Measurements from ENCODE around the gene RNU1-2. TPM values are rescaled to one million over a fixed set of nuclear protein-coding genes. Genes with fewer than 3 reads are reported as not detected.

The RNU1-2 gene
- total RNA-seq, 2 experiments from 2014 or later = 4,982 to 5,937 TPM

DNA sequence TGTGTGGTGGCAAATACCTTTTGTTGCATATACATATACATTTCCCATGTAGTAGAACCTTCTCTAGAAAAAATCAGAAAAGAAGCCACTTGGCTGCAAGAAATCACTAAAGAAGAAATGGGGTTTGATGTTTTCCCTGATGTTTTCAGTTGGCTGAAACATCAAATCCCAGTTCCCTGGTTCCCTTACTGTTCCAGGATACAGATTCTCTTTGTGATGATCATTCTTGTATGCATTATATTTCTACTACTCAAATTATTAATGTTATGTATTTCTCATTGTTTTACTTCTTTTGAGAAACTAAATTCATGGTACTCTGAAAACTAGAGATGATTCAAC is 7.6 kb downstream of the RNU1-2 start:
- Mint-ChIP-seq H3K27me3 (no peaks in the 10 kb centered on the region), H3K36me3 (ENCODE audit: low read depth) (peaks cover 5% of the 10 kb centered on the region), H3K4me1 (ENCODE audit: low read depth) (peaks cover 35% of the 10 kb centered on the region), H3K27ac (no peak overlapping the region), H3K9me3 (no peaks in the 10 kb centered on the region), H3K4me3 (no peak overlapping the region)
- H3K4me1 ChIP-seq (ENCODE audit: insufficient read depth, low read length) = peaks cover 55% of the 10 kb centered on the region
- peak overlapping the region; percentile 98 to 99 for H3K27ac ChIP-seq (ENCODE audit: low read depth in 1 of 2, low read length in 2 of 2)
- intact Hi-C loops (cut with DNase I, micrococcal nuclease) = loop anchor here (5.0 to 10.0 kb wide), 2 partner anchors 149 to 1379 kb away; partner anchors contain the start of genes CASP9 (in 1 of the 2), DNAJC16 (in 1 of the 2) and SDHB (in 1 of the 2)
- no peak for DNase-seq
- H3K36me3 ChIP-seq (ENCODE audit: insufficient read depth, low read length) = no peaks in the 10 kb centered on the region
- CTCF ChIA-PET = interaction anchor here (1.1 kb wide), 1 partner anchor 8 kb away, joined by 3 read pairs; no protein-coding TSS in a partner anchor
- ATAC-seq (ENCODE audit: poor library complexity) = no peak
- no peaks in the 10 kb centered on the region for H3K27me3 ChIP-seq (ENCODE audit: control insufficient read depth in 1 of 2, insufficient read depth in 2 of 2, low read length in 2 of 2)
- peak overlapping the region; percentile 63 for H3K4me3 ChIP-seq (ENCODE audit: low read length)
- POLR2A ChIA-PET = interaction anchor here (0.6 to 4.5 kb wide), 9 partner anchors 7 to 1077 kb away, joined by 3 to 73 read pairs (median 9); partner anchors contain the start of genes RNU1-2 and SPEN
- TF ChIP-seq, protein P1, sequence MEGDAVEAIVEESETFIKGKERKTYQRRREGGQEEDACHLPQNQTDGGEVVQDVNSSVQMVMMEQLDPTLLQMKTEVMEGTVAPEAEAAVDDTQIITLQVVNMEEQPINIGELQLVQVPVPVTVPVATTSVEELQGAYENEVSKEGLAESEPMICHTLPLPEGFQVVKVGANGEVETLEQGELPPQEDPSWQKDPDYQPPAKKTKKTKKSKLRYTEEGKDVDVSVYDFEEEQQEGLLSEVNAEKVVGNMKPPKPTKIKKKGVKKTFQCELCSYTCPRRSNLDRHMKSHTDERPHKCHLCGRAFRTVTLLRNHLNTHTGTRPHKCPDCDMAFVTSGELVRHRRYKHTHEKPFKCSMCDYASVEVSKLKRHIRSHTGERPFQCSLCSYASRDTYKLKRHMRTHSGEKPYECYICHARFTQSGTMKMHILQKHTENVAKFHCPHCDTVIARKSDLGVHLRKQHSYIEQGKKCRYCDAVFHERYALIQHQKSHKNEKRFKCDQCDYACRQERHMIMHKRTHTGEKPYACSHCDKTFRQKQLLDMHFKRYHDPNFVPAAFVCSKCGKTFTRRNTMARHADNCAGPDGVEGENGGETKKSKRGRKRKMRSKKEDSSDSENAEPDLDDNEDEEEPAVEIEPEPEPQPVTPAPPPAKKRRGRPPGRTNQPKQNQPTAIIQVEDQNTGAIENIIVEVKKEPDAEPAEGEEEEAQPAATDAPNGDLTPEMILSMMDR (IDR thresholded peaks at IDR 0.05) = no peak
- H3K9me3 ChIP-seq (ENCODE audit: control insufficient read depth in 1 of 2, insufficient read depth in 1 of 2, low read length in 2 of 2) = peaks cover 12 to 14% of the 10 kb centered on the region in 2 experiments

DNA sequence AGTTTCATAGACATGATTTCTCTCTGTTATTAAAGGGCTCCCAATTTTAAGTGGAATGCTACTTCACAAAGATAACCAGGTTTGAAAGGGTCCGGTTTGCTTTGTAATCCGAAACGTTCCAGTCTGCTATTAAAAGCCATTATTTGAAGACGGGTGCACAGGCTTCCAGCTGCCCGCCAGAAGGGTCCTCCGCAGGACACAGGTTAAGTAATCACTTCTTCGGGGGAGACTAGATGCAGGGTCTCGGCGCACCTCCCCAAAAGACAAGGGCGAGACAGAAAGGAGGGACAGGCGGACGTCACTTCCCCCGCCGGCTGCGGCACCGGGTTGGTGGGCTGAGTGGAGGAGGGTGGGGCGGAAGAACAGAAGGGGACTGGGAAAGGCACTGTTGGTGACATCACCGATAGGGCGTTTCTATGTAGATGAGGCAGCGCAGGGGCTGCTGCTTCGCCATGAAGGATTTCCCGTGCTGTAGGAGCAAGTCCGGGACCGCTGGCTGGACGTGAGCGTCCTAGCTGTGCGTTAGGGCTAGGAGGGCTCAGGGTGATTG is 8.9 kb downstream of the RNU1-2 start:
- ChIA-PET CTCF (interaction anchor here (1.1 kb wide), 1 partner anchor 197 kb away, joined by 4 read pairs; no protein-coding TSS in a partner anchor), POLR2A (interaction anchor here (0.6 to 4.5 kb wide), 23 partner anchors 8 to 1071 kb away, joined by 3 to 73 read pairs (median 4); partner anchors contain the start of genes CROCC, FBXO42, NBPF1 and RNU1-2)
- peaks cover 55% of the 10 kb centered on the region for H3K4me1 ChIP-seq (ENCODE audit: insufficient read depth, low read length)
- ATAC-seq (ENCODE audit: poor library complexity) (peak; percentile 93), DNase-seq (peak; percentile 97 to 100 (median 99))
- TF ChIP-seq, protein P1 (IDR thresholded peaks at IDR 0.05) = no peak
- H3K4me3 ChIP-seq (ENCODE audit: low read length) = peak overlapping the region; percentile 63
- peaks cover 12 to 14% of the 10 kb centered on the region in 2 experiments for H3K9me3 ChIP-seq (ENCODE audit: control insufficient read depth in 1 of 2, insufficient read depth in 1 of 2, low read length in 2 of 2)
- peak overlapping the region; percentile 98 to 99 for H3K27ac ChIP-seq (ENCODE audit: low read depth in 1 of 2, low read length in 2 of 2)
- H3K27ac Mint-ChIP-seq = no peak overlapping the region
- peaks cover 5% of the 10 kb centered on the region for H3K36me3 Mint-ChIP-seq (ENCODE audit: low read depth)
- no peaks in the 10 kb centered on the region for H3K9me3 Mint-ChIP-seq
- H3K27me3 Mint-ChIP-seq = no peaks in the 10 kb centered on the region
- no peaks in the 10 kb centered on the region for H3K36me3 ChIP-seq (ENCODE audit: insufficient read depth, low read length)
- no peaks in the 10 kb centered on the region for H3K27me3 ChIP-seq (ENCODE audit: control insufficient read depth in 1 of 2, insufficient read depth in 2 of 2, low read length in 2 of 2)
- intact Hi-C loops (cut with DNase I, micrococcal nuclease) = loop anchor here (1.0 to 10.0 kb wide), 4 partner anchors 8 to 1380 kb away; partner anchors contain the start of genes CASP9 (in 1 of the 2), DNAJC16 (in 1 of the 2) and SDHB (in 1 of the 2)
- no peak overlapping the region for H3K4me3 Mint-ChIP-seq
- peaks cover 36% of the 10 kb centered on the region for H3K4me1 Mint-ChIP-seq (ENCODE audit: low read depth)

DNA sequence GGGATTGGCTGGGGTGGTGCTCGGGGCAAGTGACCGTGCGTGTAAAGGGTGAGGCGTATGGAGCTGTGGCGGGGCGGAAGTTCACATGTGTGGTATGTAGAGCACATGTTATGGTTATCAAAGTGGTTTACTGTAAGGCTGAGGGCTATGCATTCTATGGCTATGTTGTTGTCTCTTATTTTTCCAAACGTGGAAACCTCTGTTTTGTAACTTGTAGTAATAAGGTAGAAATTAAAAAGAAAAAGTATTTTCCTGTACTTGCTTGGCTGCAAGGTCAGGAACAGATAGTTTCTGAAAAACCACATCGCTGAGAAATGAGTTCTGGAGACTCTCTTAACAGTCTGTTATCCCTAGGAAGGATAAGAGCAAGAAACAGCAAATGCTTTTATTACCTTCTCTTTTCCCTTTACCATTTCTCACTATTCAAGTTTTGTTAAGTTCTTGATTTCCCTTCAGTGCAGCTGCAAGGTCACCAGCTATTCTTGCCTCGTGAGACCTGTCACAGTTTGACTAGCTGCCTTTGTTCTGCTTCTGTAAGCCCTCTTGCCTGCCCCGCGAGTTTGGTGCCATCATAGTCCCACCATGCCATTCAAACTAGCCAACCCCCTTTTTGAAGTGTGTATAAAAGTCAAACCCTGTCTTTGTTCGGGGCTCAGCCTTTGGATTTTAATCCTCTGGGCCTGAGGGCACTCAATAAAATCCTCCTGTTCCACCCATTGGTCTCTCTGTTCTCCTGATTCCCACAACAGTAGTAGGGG is 9.5 kb downstream of the RNU1-2 start:
- H3K9me3 ChIP-seq (ENCODE audit: control insufficient read depth in 1 of 2, insufficient read depth in 1 of 2, low read length in 2 of 2) = peaks cover 12 to 14% of the 10 kb centered on the region in 2 experiments
- TF ChIP-seq, protein P1 (IDR thresholded peaks at IDR 0.05) = no peak
- peaks cover 41% of the 10 kb centered on the region for H3K4me1 Mint-ChIP-seq (ENCODE audit: low read depth)
- ATAC-seq (ENCODE audit: poor library complexity) (peak; percentile 76), DNase-seq (peak in 1 of 14 experiments; percentile 41)
- POLR2A ChIA-PET = interaction anchor here (0.6 to 4.5 kb wide), 23 partner anchors 9 to 1072 kb away, joined by 3 to 73 read pairs (median 4); partner anchors contain the start of genes CROCC, FBXO42, NBPF1 and RNU1-2
- H3K4me3 ChIP-seq (ENCODE audit: low read length) = peak overlapping the region; percentile 63
- no peak overlapping the region for H3K27ac Mint-ChIP-seq
- no peaks in the 10 kb centered on the region for H3K27me3 Mint-ChIP-seq
- H3K27ac ChIP-seq (ENCODE audit: low read depth in 1 of 2, low read length in 2 of 2) = peak overlapping the region; percentile 98 to 99
- CTCF ChIA-PET = interaction anchor here (1.0 to 1.1 kb wide), 2 partner anchors 46 to 198 kb away, joined by 3 to 4 read pairs; no protein-coding TSS in a partner anchor
- no peaks in the 10 kb centered on the region for H3K9me3 Mint-ChIP-seq
- H3K4me3 Mint-ChIP-seq = no peak overlapping the region
- intact Hi-C loops (cut with DNase I, micrococcal nuclease) = loop anchor here in 1 of 2 experiments (1.0 to 10.0 kb wide), 2 partner anchors 8 to 1380 kb away; partner anchors contain the start of genes CASP9 and DNAJC16
- H3K4me1 ChIP-seq (ENCODE audit: insufficient read depth, low read length) = peaks cover 58% of the 10 kb centered on the region
- no peaks in the 10 kb centered on the region for H3K27me3 ChIP-seq (ENCODE audit: control insufficient read depth in 1 of 2, insufficient read depth in 2 of 2, low read length in 2 of 2)
- no peaks in the 10 kb centered on the region for H3K36me3 ChIP-seq (ENCODE audit: insufficient read depth, low read length)
- peaks cover 5% of the 10 kb centered on the region for H3K36me3 Mint-ChIP-seq (ENCODE audit: low read depth)

All from CD4-positive, alpha-beta T cell (primary cell).